ENCODE data around the gene ZNF346. TPM values are rescaled to one million over a fixed set of nuclear protein-coding genes. Genes with fewer than 3 reads are reported as not detected.

ZNF346 gene
- total and polyA plus RNA-seq, 2 experiments from 2014 or later, result 13.8 to 21.4 TPM

- peaks cover 93% of the 10 kb centered on the region for H3K79me2 ChIP-seq
- no peak for DNase-seq (ENCODE audit: low spot score)
Observed at GRCh38 chr5:177027665-177028064, 5.2 kb downstream of the ZNF346 start.

GRCh38 chr5:177029498-177029897, 7.0 kb downstream of the ZNF346 start:
- DNase-seq (ENCODE audit: low spot score), result no peak
- Histone ChIP-seq H4K20me1 (ENCODE audit: insufficient read depth, poor library complexity, severe bottlenecking) (no peaks in the 10 kb centered on the region), H3K27ac (no peak overlapping the region), H3K9me3 (ENCODE audit: low read depth) (no peaks in the 10 kb centered on the region), H3K4me3 (no peak overlapping the region), H3K36me3 (replicated peaks; ENCODE audit: insufficient read depth, low read depth) (no peaks in the 10 kb centered on the region), H2AFZ (no peak overlapping the region), H3K4me2 (no peak overlapping the region), H3K4me1 (ENCODE audit: insufficient read depth) (peaks cover under 1% of the 10 kb centered on the region), H3K79me2 (peaks cover 94% of the 10 kb centered on the region), H3K27me3 (no peaks in the 10 kb centered on the region), H3K9me2 (replicated peaks; ENCODE audit: insufficient read depth) (no peaks in the 10 kb centered on the region)
- TF ChIP-seq CTCF (IDR thresholded peaks at IDR 0.05; ENCODE audit: poor library complexity) (no peak), EZH2 (IDR thresholded peaks at IDR 0.05; ENCODE audit: borderline replicate concordance) (no peak), EZH2phosphoT487 (IDR thresholded peaks at IDR 0.05; ENCODE audit: low read depth, severe bottlenecking, unreplicated experiment) (no peak)
- WGBS (ENCODE audit: low lambda C conversion rate, missing lambda C conversion rate), result 99% methylated on average over 6 of the region's 6 CpGs

More at GRCh38 chr5:177027665-177028064, 5.2 kb downstream of the ZNF346 start:
- H3K27me3 ChIP-seq, result no peaks in the 10 kb centered on the region
- 97% methylated on average over 2 of the region's 2 CpGs for WGBS (ENCODE audit: low lambda C conversion rate, missing lambda C conversion rate)
- H4K20me1 ChIP-seq (ENCODE audit: insufficient read depth, poor library complexity, severe bottlenecking), result no peaks in the 10 kb centered on the region
- no peak overlapping the region for H3K4me2 ChIP-seq
- H3K4me3 ChIP-seq, result no peak overlapping the region
- H3K9me2 ChIP-seq (replicated peaks; ENCODE audit: insufficient read depth), result no peaks in the 10 kb centered on the region
- H3K9me3 ChIP-seq (ENCODE audit: low read depth), result no peaks in the 10 kb centered on the region
- no peak overlapping the region for H3K27ac ChIP-seq
- peaks cover 7% of the 10 kb centered on the region for H3K4me1 ChIP-seq (ENCODE audit: insufficient read depth)
- no peak for TF ChIP-seq CTCF (IDR thresholded peaks at IDR 0.05; ENCODE audit: poor library complexity)
- no peak for TF ChIP-seq EZH2phosphoT487 (IDR thresholded peaks at IDR 0.05; ENCODE audit: low read depth, severe bottlenecking, unreplicated experiment)
- no peak for TF ChIP-seq EZH2 (IDR thresholded peaks at IDR 0.05; ENCODE audit: borderline replicate concordance)
- no peaks in the 10 kb centered on the region for H3K36me3 ChIP-seq (replicated peaks; ENCODE audit: insufficient read depth, low read depth)
- no peak overlapping the region for H2AFZ ChIP-seq

- DNase-seq (ENCODE audit: low spot score), result no peak
- no peaks in the 10 kb centered on the region for H3K27me3 ChIP-seq
- peaks cover 73% of the 10 kb centered on the region for H3K79me2 ChIP-seq
- H3K36me3 ChIP-seq (replicated peaks; ENCODE audit: insufficient read depth, low read depth), result no peaks in the 10 kb centered on the region
- no peak overlapping the region for H3K4me3 ChIP-seq
- WGBS (ENCODE audit: low lambda C conversion rate, missing lambda C conversion rate), result 53% methylated on average over 1 of the region's 1 CpG
- H3K9me2 ChIP-seq (replicated peaks; ENCODE audit: insufficient read depth), result no peaks in the 10 kb centered on the region
- no peak overlapping the region for H3K27ac ChIP-seq
- peaks cover 4% of the 10 kb centered on the region for H3K4me1 ChIP-seq (ENCODE audit: insufficient read depth)
- no peak overlapping the region for H2AFZ ChIP-seq
- no peak overlapping the region for H3K4me2 ChIP-seq
- no peak for TF ChIP-seq EZH2phosphoT487 (IDR thresholded peaks at IDR 0.05; ENCODE audit: low read depth, severe bottlenecking, unreplicated experiment)
- TF ChIP-seq EZH2 (IDR thresholded peaks at IDR 0.05; ENCODE audit: borderline replicate concordance), result no peak
- TF ChIP-seq CTCF (IDR thresholded peaks at IDR 0.05; ENCODE audit: poor library complexity), result no peak
- H4K20me1 ChIP-seq (ENCODE audit: insufficient read depth, poor library complexity, severe bottlenecking), result peaks cover 8% of the 10 kb centered on the region
- H3K9me3 ChIP-seq (ENCODE audit: low read depth), result no peaks in the 10 kb centered on the region
Observed at GRCh38 chr5:177035976-177036375, 13.5 kb downstream of the ZNF346 start.

- no peak overlapping the region for H3K4me2 ChIP-seq
- H3K9me2 ChIP-seq (replicated peaks; ENCODE audit: insufficient read depth), result no peaks in the 10 kb centered on the region
- no peak overlapping the region for H3K27ac ChIP-seq
- peaks cover 8% of the 10 kb centered on the region for H4K20me1 ChIP-seq (ENCODE audit: insufficient read depth, poor library complexity, severe bottlenecking)
- H3K4me1 ChIP-seq (ENCODE audit: insufficient read depth), result peaks cover 4% of the 10 kb centered on the region
- no peak for TF ChIP-seq CTCF (IDR thresholded peaks at IDR 0.05; ENCODE audit: poor library complexity)
- no peak for TF ChIP-seq EZH2phosphoT487 (IDR thresholded peaks at IDR 0.05; ENCODE audit: low read depth, severe bottlenecking, unreplicated experiment)
- no peak for TF ChIP-seq EZH2 (IDR thresholded peaks at IDR 0.05; ENCODE audit: borderline replicate concordance)
- H3K27me3 ChIP-seq, result no peaks in the 10 kb centered on the region
- WGBS (ENCODE audit: low lambda C conversion rate, missing lambda C conversion rate), result 87% methylated on average over 5 of the region's 5 CpGs
- no peak overlapping the region for H2AFZ ChIP-seq
- H3K79me2 ChIP-seq, result peaks cover 68% of the 10 kb centered on the region
- no peak overlapping the region for H3K4me3 ChIP-seq
- H3K9me3 ChIP-seq (ENCODE audit: low read depth), result no peaks in the 10 kb centered on the region
- no peaks in the 10 kb centered on the region for H3K36me3 ChIP-seq (replicated peaks; ENCODE audit: insufficient read depth, low read depth)
- no peak for DNase-seq (ENCODE audit: low spot score)
Observed at GRCh38 chr5:177036443-177036842, 13.9 kb downstream of the ZNF346 start.
